ENCODE results near the gene GID8. TPM values are rescaled to one million over a fixed set of nuclear protein-coding genes. Genes with fewer than 3 reads are reported as not detected.

Gene GID8
- total and polyA plus RNA-seq, 2 donors (not counting 1 experiment from before 2014, with no cell fraction given), result 12.4 to 47.4 TPM

GRCh38 chr20:62888910-62889309 lies 49.0 kb upstream of the GID8 start:
- ChIA-PET POLR2A (no interaction called here), CTCF (interaction anchor here (0.8 kb wide), 1 partner anchor 14 kb away, joined by 3 read pairs; no protein-coding TSS in a partner anchor)
- Histone ChIP-seq H3K4me2 (replicated peaks; ENCODE audit: low read depth, low read length, poor library complexity, severe bottlenecking) (no peak overlapping the region), H3K9ac (ENCODE audit: low read length) (no peak overlapping the region), H3K27ac (ENCODE audit: low read length in 2 of 2) (no peak overlapping the region), H3K36me3 (replicated peaks in 1 of 2; ENCODE audit: control extremely low read depth in 1 of 2, control insufficient read depth in 1 of 2, extremely low read depth in 1 of 2, insufficient read depth in 2 of 2, low read length in 1 of 2) (peaks cover 2 to 77% of the 10 kb centered on the region in 2 experiments), H3K4me1 (ENCODE audit: control insufficient read depth in 2 of 2, insufficient read depth in 2 of 2, low read length in 2 of 2) (no peaks in the 10 kb centered on the region), H3K27me3 (replicated peaks in 1 of 4; ENCODE audit: control extremely low read depth in 1 of 4, control insufficient read depth in 3 of 4, insufficient read depth in 4 of 4, low read length in 3 of 4) (no peaks in the 10 kb centered on the region), H4K20me1 (ENCODE audit: control insufficient read depth, insufficient read depth, low read length, poor library complexity, severe bottlenecking) (peaks cover 30% of the 10 kb centered on the region), H2AFZ (ENCODE audit: insufficient read depth, low read depth, low read length, poor library complexity, severe bottlenecking) (no peak overlapping the region), H3K79me2 (ENCODE audit: control insufficient read depth, insufficient read depth, low read length) (no peaks in the 10 kb centered on the region), H3K4me3 (ENCODE audit: control extremely low read depth in 1 of 5, extremely low read depth in 1 of 5, insufficient read depth in 1 of 5, low read depth in 2 of 5, low read length in 4 of 5) (no peak overlapping the region), H3K9me3 (ENCODE audit: control extremely low read depth in 1 of 3, control insufficient read depth in 2 of 3, insufficient read depth in 1 of 3, low read length in 2 of 3) (no peaks in the 10 kb centered on the region)
- DNase-seq (no peak), ATAC-seq (ENCODE audit: low read depth) (no peak)
- Mint-ChIP-seq H3K4me1 (no peaks in the 10 kb centered on the region), H3K27me3 (no peaks in the 10 kb centered on the region), H3K27ac (no peak overlapping the region), H3K9me3 (ENCODE audit: insufficient read depth) (no peaks in the 10 kb centered on the region), H3K4me3 (no peak overlapping the region)
- TF ChIP-seq CTCF (IDR thresholded peaks at IDR 0.05), result no peak
- no peak for TF ChIP-seq EZH2 (IDR thresholded peaks at IDR 0.05; ENCODE audit: borderline replicate concordance, insufficient read depth, low read depth, low read length, poor library complexity, severe bottlenecking)
- intact Hi-C loops (cut with micrococcal nuclease), result no loop called here
- WGBS (ENCODE audit: insufficient coverage), result 97% methylated on average over 17 of the region's 17 CpGs

GRCh38 chr20:62889411-62889810 lies 48.5 kb upstream of the GID8 start:
- no peaks in the 10 kb centered on the region for H3K27me3 Mint-ChIP-seq
- Histone ChIP-seq H3K27ac (ENCODE audit: low read length in 2 of 2) (no peak overlapping the region), H3K79me2 (ENCODE audit: control insufficient read depth, insufficient read depth, low read length) (no peaks in the 10 kb centered on the region), H3K27me3 (replicated peaks in 1 of 4; ENCODE audit: control extremely low read depth in 1 of 4, control insufficient read depth in 3 of 4, insufficient read depth in 4 of 4, low read length in 3 of 4) (no peaks in the 10 kb centered on the region), H3K9ac (ENCODE audit: low read length) (no peak overlapping the region), H3K4me1 (ENCODE audit: control insufficient read depth in 2 of 2, insufficient read depth in 2 of 2, low read length in 2 of 2) (no peaks in the 10 kb centered on the region), H2AFZ (ENCODE audit: insufficient read depth, low read depth, low read length, poor library complexity, severe bottlenecking) (no peak overlapping the region), H3K36me3 (replicated peaks in 1 of 2; ENCODE audit: control extremely low read depth in 1 of 2, control insufficient read depth in 1 of 2, extremely low read depth in 1 of 2, insufficient read depth in 2 of 2, low read length in 1 of 2) (peaks cover 2 to 82% of the 10 kb centered on the region in 2 experiments), H3K4me2 (replicated peaks; ENCODE audit: low read depth, low read length, poor library complexity, severe bottlenecking) (no peak overlapping the region), H3K4me3 (ENCODE audit: control extremely low read depth in 1 of 5, extremely low read depth in 1 of 5, insufficient read depth in 1 of 5, low read depth in 2 of 5, low read length in 4 of 5) (no peak overlapping the region), H3K9me3 (ENCODE audit: control extremely low read depth in 1 of 3, control insufficient read depth in 2 of 3, insufficient read depth in 1 of 3, low read length in 2 of 3) (no peaks in the 10 kb centered on the region), H4K20me1 (ENCODE audit: control insufficient read depth, insufficient read depth, low read length, poor library complexity, severe bottlenecking) (peaks cover 30% of the 10 kb centered on the region)
- no peak for TF ChIP-seq CTCF (IDR thresholded peaks at IDR 0.05)
- no peak for TF ChIP-seq EZH2 (IDR thresholded peaks at IDR 0.05; ENCODE audit: borderline replicate concordance, insufficient read depth, low read depth, low read length, poor library complexity, severe bottlenecking)
- no peaks in the 10 kb centered on the region for H3K9me3 Mint-ChIP-seq (ENCODE audit: insufficient read depth)
- intact Hi-C loops (cut with micrococcal nuclease), result no loop called here
- H3K4me1 Mint-ChIP-seq, result no peaks in the 10 kb centered on the region
- ChIA-PET POLR2A (no interaction called here), CTCF (interaction anchor here (0.8 to 1.6 kb wide), 3 partner anchors 12 to 83 kb away, joined by 3 to 5 read pairs (median 4); no protein-coding TSS in a partner anchor)
- no peak for DNase-seq
- H3K4me3 Mint-ChIP-seq, result no peak overlapping the region
- H3K27ac Mint-ChIP-seq, result no peak overlapping the region
- WGBS (ENCODE audit: insufficient coverage), result 98% methylated on average over 8 of the region's 8 CpGs
- no peak for ATAC-seq (ENCODE audit: low read depth)
